ENCODE measurements around the gene SMYD4.

Gene SMYD4

DNA sequence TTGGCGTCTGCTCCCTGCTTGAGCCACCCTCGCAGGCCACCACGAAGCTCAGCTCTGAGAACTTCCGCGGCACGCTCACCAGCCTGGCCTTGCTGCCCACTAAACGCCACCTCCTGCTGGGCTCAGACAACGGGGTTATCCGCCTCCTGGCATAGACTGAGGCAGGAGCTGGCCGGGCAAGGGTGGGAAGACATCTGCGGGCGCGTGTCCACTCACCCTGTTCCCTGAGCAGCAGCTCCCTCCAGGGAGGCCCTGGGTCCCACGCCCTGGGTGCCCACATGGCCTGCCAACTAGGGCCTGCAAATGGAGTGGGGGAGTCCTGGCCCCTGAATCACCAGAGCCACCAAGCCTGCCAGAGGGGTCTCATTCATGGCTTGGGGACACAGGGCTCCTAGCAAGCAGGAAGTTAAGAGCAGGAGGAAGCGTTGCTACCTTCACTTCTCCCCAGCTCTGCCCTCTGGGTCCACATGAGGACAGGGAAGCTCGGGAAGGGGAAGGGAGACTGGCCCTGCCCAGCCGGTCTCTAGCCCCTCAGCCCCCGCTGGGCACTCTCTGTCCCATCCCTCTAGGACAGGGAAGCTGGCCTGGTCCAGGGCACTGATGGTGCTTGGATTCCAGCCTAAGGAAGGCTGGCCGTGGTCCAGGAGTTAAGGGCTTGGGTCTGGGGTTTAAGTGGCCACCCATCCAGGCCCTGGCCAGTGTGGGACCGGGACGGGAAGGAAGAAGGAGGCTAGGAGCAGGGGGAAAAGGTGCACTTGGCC lies 92.0 kb downstream of the SMYD4 start:
- no peak overlapping the region for H2AFZ ChIP-seq (ENCODE audit: low read depth)
- TF ChIP-seq, protein P1, sequence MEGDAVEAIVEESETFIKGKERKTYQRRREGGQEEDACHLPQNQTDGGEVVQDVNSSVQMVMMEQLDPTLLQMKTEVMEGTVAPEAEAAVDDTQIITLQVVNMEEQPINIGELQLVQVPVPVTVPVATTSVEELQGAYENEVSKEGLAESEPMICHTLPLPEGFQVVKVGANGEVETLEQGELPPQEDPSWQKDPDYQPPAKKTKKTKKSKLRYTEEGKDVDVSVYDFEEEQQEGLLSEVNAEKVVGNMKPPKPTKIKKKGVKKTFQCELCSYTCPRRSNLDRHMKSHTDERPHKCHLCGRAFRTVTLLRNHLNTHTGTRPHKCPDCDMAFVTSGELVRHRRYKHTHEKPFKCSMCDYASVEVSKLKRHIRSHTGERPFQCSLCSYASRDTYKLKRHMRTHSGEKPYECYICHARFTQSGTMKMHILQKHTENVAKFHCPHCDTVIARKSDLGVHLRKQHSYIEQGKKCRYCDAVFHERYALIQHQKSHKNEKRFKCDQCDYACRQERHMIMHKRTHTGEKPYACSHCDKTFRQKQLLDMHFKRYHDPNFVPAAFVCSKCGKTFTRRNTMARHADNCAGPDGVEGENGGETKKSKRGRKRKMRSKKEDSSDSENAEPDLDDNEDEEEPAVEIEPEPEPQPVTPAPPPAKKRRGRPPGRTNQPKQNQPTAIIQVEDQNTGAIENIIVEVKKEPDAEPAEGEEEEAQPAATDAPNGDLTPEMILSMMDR (conservative IDR thresholded peaks at IDR 0.05; ENCODE audit: low read depth, low read length), result no peak
- H3K36me3 ChIP-seq (ENCODE audit: insufficient read depth), result no peaks in the 10 kb centered on the region
- H3K4me3 ChIP-seq (IDR thresholded peaks at IDR 0.05; ENCODE audit: insufficient read depth, low read depth, low read length), result no peak overlapping the region
- H3K27ac ChIP-seq, result no peak overlapping the region
- H3K9ac ChIP-seq, result no peak overlapping the region
- H3K4me2 ChIP-seq, result 0 out of 2 replicates have a peak overlapping the region, but pooled peaks have one; percentile 57
- H3K4me1 ChIP-seq (ENCODE audit: low read depth, poor library complexity, severe bottlenecking), result peaks cover 21% of the 10 kb centered on the region
- H3K79me2 ChIP-seq (ENCODE audit: insufficient read depth, low read depth), result no peaks in the 10 kb centered on the region
- no peaks in the 10 kb centered on the region for H4K20me1 ChIP-seq (ENCODE audit: insufficient read depth)
- no peaks in the 10 kb centered on the region for H3K27me3 ChIP-seq (ENCODE audit: insufficient read depth, low read depth)

DNA sequence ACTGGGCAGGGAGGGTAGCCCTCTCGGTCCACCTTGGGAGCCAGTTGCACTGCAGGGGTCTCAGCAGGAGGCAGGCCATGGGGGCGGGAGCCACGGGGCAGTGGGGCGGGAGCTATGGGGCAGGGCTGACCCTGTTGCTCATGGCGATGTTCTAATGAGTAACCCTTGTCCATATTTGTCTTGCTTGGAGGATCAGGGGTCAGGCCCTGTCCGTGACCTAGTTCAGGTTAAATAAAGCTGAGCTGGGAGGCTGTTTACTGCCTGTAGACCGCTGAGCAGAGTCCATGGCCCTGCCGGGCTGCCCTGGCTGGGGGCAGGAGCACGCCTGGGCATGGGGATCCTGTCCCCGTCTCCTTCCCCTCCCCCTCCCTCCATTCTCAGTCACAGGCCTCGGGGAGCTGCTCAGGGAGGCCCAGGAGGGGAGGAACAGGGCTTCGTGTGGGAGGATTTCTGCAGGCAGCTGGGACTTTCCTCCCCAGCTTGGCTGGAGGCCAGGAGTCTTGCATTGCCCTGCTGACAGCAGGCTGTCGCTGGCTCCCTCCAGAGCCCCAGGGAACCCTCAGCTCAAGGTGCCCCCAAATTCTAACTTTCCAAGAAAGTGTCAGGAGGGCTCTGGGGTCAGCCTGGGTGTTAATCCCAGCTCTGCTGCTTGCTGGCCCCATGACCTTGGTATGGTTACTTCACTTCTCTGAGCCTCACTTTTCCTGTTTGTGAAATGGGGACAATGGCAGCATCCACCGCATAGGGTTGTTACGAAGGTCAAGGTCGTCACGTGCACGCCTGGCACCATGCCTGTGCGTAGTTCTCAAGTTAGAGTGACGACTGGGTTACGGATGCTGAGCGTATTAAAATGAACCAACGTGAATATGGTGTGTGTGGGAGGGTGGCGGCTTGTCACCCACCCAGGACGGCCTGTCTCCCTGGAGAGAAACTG lies 93.1 kb downstream of the SMYD4 start:
- H3K4me1 ChIP-seq (ENCODE audit: low read depth, poor library complexity, severe bottlenecking), result peaks cover 21% of the 10 kb centered on the region

DNA sequence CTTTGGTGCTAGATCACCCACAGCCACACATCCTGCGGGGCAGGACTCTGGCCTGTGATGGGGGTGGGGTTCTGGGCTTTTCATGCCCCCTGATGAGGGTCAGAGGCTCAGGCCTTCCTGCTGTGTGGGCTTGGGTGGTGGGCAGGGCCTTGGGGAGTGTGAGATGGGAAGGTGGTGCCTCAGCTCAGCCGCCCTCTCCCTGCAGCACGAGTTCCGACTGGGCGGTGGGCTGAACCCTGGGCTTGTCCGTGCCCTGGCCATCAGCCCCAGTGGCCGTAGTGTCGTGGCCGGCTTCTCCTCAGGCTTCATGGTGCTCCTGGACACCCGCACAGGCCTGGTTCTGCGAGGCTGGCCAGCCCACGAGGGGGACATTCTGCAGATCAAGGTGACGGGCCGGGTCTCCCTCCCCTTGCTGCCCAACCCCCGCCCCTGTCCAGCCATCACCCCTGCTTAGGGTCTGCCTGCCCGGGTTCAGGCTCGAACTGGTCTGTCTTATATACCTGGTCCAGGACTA lies 93.8 kb downstream of the SMYD4 start:
- Histone ChIP-seq H3K27me3 (ENCODE audit: insufficient read depth, low read depth) (no peaks in the 10 kb centered on the region), H4K20me1 (ENCODE audit: insufficient read depth) (no peaks in the 10 kb centered on the region), H2AFZ (ENCODE audit: low read depth) (no peak overlapping the region), H3K4me1 (ENCODE audit: low read depth, poor library complexity, severe bottlenecking) (peaks cover 21% of the 10 kb centered on the region), H3K36me3 (ENCODE audit: insufficient read depth) (no peaks in the 10 kb centered on the region), H3K4me3 (IDR thresholded peaks at IDR 0.05; ENCODE audit: insufficient read depth, low read depth, low read length) (no peak overlapping the region), H3K4me2 (peak overlapping the region; percentile 57), H3K27ac (peak overlapping the region; percentile 67), H3K9ac (peak overlapping the region; percentile 44; the same call in 1 of the 2 replicates), H3K79me2 (ENCODE audit: insufficient read depth, low read depth) (no peaks in the 10 kb centered on the region)
- TF ChIP-seq, protein P1 (conservative IDR thresholded peaks at IDR 0.05; ENCODE audit: low read depth, low read length), result no peak

More for the DNA sequence above, 93.1 kb downstream of the SMYD4 start:
- Histone ChIP-seq H3K4me2 (peak overlapping the region; percentile 57), H4K20me1 (ENCODE audit: insufficient read depth) (no peaks in the 10 kb centered on the region), H3K79me2 (ENCODE audit: insufficient read depth, low read depth) (no peaks in the 10 kb centered on the region), H3K4me3 (IDR thresholded peaks at IDR 0.05; ENCODE audit: insufficient read depth, low read depth, low read length) (no peak overlapping the region), H2AFZ (ENCODE audit: low read depth) (no peak overlapping the region), H3K27ac (peak overlapping the region; percentile 67), H3K9ac (peak overlapping the region; percentile 44; the same call in 1 of the 2 replicates), H3K36me3 (ENCODE audit: insufficient read depth) (no peaks in the 10 kb centered on the region), H3K27me3 (ENCODE audit: insufficient read depth, low read depth) (no peaks in the 10 kb centered on the region)
- TF ChIP-seq, protein P1 (conservative IDR thresholded peaks at IDR 0.05; ENCODE audit: low read depth, low read length), result no peak

DNA sequence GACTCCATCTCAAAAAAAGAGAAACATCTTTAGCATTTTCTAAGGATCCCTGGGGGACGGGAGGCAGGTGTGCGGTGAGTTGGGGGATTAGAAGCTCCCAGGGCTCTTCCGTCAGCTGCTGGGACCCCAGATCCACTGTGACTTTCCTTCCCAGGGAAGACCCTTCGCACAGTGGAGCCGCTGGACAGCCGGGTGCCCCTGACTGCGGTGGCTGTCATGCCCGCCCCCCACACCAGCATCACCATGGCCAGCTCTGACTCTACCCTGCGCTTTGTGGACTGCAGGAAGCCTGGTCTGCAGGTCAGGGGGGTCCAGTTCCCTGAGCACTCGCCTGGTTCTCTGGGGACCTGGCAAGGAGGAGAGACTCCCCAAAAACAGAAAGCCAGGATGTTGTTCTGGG lies 94.3 kb downstream of the SMYD4 start:
- Histone ChIP-seq H2AFZ (ENCODE audit: low read depth) (no peak overlapping the region), H3K79me2 (ENCODE audit: insufficient read depth, low read depth) (no peaks in the 10 kb centered on the region), H3K27ac (no peak overlapping the region), H3K4me3 (IDR thresholded peaks at IDR 0.05; ENCODE audit: insufficient read depth, low read depth, low read length) (no peak overlapping the region), H3K27me3 (ENCODE audit: insufficient read depth, low read depth) (no peaks in the 10 kb centered on the region), H3K36me3 (ENCODE audit: insufficient read depth) (no peaks in the 10 kb centered on the region), H3K4me2 (peak overlapping the region; percentile 57; the same call in 1 of the 2 replicates), H3K9ac (no peak overlapping the region), H4K20me1 (ENCODE audit: insufficient read depth) (no peaks in the 10 kb centered on the region), H3K4me1 (ENCODE audit: low read depth, poor library complexity, severe bottlenecking) (peaks cover 21% of the 10 kb centered on the region)
- TF ChIP-seq, protein P1 (conservative IDR thresholded peaks at IDR 0.05; ENCODE audit: low read depth, low read length), result no peak

Data from KMS-11 (cell line).